ENCODE results near the gene MED17. TPM values are rescaled to one million over a fixed set of nuclear protein-coding genes. Genes with fewer than 3 reads are reported as not detected.

The MED17 gene
- polyA plus RNA-seq, 1 donor, result 25.3 TPM

DNA sequence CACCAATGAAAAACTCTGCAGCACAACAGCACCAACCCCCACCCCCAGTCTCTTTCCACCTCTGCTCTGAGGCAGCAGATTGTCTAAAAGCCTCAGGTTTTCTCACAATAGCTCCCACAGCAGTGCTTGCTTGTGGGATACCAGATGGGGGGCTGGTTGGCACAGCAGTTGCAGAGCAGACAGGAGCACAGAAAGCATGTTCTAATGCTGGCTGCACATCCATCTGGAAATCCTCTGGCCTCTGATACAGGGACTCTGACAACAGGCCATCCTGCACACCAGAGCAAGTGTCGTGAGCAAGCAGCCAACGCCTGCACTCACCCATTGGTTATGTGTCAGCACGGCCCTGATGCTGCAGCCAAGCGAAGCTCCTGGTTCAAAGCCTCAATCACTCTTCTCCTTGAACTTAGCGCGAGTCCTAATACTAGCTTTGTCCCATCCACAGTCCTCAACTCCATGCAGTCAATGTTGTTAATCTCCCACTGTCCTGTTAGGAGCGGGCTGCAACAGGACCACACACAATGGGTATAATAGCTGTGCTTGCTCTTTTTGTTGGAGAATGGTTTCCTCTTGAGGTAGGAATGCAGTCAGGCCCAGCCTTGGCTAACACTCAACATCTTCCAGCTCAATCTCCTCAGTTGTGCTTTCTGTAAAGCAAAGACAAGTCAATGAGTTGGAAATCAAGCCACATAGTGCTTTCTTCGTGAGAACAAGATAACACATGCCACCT, 36.0 kb downstream of the MED17 start:
- DNase-seq, result no peak

DNA sequence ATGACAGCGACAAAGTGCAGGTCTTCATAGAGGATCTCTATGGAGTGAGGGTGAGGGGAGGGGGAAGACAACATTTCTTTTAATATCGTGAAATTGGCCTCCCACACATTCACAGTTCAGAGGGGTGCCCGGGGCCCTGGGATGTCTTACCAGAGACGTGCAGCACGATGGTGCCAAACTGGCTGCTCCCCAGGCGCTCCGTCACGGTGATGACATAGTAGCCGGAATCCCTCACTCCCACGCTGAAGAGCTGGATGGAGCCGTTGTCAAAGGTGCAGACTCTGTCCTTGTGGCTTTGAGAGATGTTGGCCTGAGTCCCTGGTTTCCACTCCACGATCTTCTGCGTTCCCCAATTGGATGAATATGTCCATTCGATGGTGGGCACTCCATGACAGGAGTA, 36.8 kb downstream of the MED17 start:
- DNase-seq, result no peak

DNA sequence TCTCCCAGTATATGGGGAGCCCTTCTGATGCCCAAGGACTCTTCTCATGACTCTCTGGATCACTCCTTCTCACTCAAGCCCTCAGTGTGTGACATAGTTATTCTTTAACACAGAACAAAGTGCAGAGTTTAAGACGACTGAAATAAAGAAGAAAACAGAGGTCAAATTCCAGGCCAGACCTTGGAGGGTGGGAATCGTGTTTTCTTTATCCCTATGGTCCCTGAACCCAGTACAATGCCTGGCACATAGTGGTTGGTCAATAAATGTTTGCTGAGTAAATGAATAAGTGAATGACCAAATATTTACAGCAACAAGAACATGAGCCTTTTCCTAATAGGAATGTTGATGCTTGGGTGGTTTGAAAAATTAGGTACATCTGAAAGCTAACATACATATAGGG, 37.5 kb downstream of the MED17 start:
- no peak for DNase-seq

DNA sequence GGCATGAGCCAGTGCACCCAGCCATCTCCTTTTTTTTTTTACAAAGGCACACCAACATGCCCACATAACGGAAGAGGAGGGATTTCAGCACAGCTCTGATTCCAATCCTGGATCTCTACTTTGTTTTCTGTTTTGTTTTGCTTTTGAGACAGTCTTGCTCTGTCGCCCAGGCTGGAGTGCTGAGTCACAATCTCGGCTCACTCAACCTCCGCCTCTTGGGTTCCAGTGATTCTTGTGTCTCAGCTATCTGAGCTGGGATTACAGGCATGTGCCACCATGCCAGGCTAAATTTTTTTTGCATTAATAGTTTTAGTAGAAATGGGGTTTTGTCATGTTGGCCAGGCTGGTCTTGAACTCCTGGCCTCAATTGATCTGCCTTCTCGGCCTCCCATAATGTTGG, 38.3 kb downstream of the MED17 start:
- DNase-seq, result no peak

DNA sequence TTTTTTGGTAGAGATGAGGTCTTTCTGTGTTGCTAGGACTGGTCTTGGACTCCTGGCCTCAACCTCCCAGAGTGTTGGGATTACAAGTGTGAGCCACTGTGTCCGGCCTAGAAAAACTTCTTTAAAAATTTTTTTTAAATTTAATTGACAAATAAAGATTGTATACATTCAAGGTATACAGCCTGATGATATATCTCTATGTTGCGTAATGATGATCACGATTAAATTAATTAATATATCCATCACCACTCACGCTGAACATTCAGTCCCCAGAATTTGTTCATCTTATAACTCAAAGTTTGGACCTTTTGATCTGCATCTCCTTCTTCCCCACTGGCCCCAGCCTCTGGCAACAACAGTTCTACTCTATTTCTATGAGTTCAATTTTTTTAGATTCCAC, 39.1 kb downstream of the MED17 start:
- DNase-seq, result no peak

DNA sequence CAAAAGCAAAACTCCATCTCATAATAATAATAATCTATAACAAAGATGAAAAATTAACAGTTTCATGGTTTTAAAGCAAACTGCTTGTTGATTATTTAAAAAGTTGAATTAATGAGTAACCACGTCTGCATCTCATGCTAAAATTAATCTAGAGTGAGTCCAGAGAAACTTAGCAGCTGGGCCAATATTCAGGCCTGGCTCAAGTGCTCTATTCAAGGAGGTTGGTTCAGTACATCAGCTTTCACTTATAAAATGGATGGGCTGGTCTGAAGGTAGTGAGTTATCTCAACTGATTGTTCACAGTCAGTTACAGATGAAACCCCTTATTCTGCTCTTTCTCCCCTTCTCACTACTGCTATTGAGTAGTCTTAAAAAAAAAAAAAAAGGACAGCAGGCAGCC, 43.3 kb downstream of the MED17 start:
- DNase-seq, result no peak

DNA sequence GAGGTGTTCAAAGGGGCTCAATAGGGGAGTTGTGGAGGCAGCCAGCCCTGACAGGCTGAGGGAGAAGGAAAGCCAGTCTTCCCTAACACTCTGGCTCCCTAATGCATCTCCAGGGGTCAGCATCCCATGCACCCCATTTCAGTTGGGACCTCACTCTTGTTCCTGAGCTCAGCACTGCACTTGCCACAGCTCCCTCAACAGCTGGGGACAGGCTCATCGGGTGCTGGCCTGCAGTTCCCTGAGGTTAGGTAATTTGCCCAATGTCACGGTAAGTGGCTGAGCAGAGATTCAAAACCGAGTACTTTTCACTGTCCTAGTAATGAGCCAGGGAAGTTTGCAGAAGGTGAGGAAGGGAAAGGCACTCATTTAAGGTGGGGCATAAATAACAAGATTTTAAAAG, 45.5 kb downstream of the MED17 start:
- DNase-seq, result no peak

DNA sequence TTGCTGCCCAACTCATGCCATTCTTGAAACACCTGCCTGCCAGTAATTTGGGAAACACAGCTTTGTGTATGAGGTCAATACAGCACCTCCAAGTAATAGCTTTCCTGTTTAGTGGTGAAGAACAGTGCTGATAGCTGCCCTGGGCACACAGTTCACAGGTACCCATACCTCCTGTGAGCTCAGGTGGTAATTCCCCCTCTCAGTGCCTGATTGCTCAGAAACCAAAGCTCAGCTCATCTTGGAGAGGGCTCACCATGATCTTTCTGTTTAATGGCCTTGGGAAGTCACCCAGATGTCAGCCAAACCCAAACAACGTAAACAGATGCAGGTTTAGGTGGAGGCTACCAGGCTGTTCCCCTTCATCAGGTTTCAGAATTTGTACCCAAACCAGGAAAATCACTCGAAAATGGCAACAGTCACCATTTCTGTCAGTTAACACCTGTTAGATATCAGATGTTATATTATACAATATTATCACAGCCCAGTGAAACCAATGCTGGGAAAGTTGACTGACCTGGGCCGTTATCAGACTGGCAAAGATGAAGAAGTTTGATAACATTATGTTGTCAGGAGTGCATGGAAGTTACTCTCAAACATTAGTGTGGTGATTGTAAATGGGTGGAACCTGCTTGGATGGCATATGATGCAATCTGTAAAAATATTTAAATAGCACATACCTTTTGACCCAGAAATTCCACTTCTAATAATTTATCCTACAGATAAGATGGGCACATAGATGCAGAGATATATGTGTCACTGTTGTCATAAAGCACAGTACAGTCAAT, 47.5 kb downstream of the MED17 start:
- no peak for DNase-seq

DNA sequence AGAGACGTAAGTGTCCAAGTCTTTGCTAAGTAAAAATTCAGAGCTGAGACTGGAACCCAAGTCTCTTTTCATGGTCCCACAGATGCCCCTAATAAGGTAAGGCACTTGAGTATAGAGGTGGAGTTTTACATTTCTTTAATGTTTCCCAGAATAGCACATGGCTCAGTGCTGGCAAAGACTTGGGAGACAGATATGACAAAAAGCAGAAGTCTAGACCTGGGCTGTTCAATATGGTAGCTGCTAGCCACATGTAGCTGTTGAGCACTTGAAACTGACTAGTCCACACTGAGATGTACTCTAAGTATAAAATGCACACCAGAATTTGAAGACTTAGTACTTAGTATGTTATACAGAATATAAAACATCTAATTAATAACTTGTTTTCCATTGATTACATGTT, 48.7 kb downstream of the MED17 start:
- no peak for DNase-seq

DNA sequence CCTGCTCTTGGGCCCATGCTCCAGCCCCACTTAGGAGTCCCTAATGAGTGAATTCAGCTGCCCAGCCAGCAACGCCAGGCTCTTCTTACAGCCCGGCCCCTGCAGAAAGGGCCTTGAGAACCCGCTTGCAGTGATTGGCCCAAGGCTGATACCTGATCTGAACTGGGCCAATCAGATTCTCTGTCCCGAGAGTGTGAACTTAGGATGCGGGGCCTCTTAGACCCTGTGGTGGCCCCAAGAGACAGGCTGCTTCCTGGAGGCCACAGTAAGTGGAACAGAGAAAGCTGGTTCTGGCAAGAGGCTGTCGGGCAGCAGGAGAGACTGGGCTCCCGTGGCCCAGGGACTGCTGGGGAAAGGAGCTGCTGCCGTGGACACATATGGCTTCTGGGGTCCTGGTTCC, 54.9 kb downstream of the MED17 start:
- no peak for DNase-seq

DNA sequence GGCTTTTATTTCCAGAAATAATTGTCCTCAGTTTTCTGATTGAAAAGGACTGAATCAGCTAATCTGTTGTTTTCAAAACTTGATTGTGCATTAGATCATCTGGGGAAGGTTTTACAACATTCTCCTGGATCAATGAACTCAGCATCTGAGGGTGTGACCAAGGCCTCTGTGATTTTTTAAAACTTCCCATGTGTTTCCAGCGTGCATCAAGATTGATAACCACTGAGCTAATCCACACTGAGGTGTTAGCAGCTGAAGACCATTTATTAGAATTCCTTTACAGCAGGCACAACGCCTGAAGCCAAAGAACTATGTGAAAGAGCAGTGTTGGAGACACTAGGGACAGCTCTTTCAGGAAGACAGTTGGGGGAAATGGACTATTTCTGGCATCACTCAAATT, 56.1 kb downstream of the MED17 start:
- no peak for DNase-seq

DNA sequence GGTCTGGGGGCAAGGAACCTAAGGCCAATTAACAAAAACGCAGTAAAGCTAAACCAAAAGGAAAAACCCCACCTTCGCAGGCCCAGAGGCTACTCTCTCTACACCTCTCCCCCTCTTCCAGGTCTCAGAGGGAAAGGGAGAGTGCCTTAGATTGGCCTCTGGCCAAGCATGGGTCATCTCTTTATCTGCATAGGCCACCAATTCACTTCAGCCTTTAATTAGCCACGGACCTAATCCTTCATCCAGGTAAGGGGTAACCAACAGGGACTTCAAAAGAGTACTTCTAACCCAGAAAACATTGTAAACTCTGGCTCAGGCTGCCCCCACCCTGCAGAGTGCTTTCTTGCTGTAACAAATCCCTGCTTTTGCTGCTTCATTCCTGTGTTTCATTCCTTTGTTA, 56.9 kb downstream of the MED17 start:
- no peak for DNase-seq

DNA sequence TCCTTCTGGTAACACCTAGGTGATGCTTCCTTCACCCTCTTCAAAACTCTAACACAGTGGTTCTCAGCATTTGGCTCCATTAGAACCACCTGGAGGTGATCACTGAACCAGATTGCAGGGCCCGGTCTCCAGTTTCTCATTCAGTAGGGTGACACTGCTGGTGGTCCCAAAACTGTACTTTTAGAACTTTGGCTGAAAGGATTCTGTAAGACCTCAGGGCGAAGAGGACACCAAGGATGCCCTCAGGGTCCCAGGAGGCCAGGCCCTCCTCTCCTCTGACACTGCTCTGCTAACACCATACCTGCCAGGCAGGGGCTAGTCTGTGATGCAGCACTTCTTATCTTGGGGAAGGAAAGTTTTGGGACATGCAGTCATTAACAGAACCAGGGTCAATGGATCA, 57.4 kb downstream of the MED17 start:
- no peak for DNase-seq

DNA sequence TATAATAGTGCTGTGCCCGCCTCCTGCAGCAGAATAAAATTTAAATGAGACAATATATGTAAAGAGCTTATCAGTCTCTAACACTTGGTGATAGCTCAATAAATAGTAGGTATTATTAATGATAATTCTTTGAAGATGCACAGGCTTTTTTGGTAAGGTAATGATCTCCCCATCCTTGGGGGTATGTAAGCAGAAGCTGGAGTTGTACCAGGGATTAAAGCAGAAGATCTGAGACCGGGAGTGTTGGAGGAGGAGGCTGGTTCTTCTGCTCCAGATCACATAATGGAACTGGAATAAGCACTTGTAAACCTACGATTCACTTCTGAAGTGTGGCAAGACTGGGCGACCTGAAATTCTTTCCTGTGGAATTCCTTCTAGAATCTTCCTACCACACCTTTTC, 58.0 kb downstream of the MED17 start:
- no peak for DNase-seq

DNA sequence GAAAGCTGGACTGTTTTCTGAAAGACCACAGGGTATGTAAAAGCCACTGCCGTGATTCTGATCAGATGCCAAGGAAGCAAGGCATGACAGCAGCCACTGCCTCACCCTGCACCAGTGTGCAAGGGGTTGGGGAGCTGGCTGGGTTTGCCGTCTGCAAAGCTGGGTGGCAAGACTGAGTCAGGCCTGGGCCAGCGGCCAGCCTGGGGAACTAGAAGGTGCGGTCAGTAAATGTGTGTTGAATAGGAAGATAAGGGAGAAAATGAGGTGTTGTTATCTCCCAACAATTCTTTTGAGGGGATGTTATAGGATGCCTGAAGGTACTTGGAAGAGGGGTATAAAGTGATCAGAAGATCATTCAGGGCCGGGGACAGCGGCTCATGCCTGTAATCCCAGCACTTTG, 58.4 kb downstream of the MED17 start:
- DNase-seq, result no peak

DNA sequence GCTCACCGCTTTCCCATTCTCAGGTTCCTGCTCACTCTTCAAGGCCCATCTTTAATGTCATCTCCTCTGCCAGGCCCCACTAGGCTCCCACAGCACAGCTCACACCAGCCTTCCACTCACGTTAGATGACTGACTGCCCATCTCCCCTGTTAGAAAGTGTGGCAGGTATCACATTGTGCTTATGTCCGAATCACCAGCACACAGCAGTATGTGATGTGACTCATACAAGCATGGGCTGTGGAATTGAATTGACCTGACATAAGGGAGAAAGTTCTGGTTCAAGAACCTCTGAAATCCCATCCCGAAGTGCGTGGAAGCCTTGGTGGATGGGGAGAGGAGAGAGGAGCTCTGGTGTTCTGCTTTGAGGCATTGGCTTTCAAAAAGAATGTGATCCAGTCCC, 59.8 kb downstream of the MED17 start:
- DNase-seq, result no peak

DNA sequence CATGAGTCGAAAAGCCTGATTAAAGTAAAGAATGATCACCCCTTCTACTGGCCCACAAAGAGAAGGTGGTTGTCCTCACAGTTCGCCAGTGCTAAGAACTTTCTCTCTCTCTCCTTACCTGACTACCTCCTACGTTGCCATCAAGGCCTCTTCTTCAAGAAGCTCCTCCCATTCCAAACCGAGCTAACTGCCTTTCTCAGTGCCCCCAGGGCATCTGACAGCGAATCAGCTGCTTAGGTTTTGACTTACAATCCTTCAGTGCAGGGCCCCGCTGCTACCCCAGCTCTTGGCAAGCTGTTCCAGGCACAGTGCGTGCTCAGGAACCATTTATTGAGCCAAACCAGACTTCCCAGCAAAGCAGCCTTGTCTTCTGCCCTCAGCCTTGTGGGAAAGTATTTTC, 60.5 kb downstream of the MED17 start:
- no peak for DNase-seq

DNA sequence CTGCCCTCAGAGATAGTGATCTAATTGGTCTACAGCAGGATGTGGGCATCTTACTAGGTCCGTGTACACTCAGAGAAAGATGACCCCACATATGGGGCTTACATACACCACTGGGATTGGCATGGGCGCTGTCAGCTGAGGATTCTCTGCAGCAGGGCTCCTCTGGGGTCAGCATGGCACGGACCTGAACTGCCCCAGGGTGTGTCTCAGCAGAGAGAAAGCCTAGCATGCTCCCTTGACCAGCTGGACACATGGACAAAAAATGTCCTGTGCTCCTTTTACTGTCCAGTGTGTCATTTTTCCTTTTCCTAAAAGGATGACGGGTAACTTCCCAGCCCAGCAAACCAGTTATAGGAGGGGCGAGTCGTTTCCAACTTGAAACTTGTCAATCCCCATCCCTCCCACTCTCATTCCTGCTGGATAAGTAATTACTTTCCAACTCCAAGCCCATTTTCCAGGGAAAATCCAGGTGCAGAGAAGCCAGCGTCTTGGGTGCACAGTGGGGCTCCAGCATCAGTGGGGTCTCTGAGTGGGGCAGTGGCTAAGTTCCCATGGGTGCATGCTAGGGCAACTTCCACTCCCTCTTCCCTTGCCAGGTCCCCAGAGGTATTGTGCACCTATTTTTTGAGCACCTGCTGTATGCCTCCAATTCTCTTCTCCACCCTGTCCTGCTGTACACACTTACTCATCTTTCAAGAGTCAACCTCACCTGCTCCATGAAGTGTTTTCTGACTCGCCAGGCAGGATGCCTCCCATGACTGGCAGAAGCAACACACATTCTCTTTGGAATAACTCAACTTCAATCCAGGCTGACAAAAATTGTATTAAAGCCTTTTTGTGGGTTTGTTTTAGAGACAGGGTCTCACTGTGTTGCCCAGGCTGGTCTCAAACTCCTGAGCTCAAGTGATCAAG, 61.4 kb downstream of the MED17 start:
- DNase-seq, result no peak

DNA sequence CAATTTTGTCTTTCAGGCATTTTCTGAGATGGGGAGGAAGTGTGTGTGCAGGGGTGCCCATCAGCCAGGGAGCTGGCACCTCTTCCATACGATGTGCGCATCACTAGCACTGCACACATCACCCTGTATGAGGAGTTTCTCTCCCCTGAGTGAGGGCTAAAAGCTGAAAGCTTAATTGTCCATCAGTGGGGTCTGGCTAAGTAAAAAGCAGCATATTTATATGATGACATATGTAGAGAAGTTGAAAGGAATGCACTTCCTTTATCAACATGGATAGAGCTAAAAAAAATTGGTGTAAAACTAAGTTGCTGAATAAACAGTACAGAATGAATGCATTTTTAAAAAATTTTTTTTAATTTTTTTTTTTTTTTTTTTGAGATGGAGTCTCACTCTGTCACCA, 62.3 kb downstream of the MED17 start:
- DNase-seq, result no peak

DNA sequence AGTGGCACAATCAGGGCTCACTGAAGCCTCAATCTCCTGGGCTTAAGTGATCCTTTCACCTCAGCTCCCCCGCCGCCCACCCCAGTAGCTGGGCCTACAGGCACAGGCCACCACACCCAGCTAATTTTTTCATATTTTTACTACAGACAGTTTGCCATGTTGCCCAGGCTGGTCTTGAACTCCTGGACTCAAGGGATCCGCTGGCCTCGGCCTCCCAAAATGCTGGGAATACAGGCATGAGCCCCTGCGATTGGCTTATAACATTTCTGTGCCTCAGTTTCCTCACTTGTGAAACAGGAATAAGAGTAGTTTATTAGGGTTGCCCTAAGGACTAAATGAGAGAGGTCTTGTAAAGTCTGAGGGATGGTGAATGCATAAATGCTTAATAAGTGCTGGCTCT, 65.1 kb downstream of the MED17 start:
- no peak for DNase-seq

DNA sequence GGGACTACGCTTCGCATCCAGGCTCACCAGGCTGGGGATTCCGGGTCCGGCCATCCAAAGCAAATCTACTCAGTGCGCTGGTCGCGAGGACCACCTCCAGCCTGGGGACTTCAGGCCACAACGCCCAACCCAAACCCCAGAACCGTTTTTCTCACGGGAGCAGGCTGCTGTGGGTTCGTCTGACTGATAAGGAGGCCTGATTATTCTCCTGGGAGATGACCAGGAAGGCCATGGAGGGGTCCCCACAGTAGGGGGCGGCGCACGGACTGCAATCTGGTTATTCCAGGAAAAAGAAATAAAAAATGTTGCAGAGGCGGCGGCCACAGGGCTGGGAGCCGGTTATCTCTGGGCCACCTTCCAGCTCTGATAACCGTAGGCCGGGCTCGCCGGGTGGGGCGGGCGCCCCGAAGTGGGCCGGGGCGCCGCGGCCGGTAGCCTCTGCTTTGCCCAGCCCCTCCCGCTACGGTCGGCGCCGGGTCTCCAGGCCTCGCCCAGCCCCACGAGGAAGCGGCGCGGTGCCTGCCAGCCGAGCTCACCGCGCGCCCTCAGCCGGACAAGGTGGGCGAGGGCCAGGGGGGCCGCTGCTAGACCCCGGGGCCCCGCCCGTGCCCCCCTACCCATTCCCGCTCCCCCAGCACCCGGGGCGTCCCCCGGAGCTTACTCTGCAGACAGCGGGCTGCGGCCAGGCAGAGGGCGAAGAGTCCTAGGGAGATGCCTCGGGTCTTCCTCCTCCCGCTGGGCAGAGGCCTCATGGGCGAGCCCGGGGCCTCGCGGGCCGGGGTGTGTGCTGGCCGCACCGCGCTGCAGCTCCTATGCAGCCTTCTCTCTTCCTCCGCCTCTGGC, 65.9 kb downstream of the MED17 start:
- DNase-seq, result no peak

DNA sequence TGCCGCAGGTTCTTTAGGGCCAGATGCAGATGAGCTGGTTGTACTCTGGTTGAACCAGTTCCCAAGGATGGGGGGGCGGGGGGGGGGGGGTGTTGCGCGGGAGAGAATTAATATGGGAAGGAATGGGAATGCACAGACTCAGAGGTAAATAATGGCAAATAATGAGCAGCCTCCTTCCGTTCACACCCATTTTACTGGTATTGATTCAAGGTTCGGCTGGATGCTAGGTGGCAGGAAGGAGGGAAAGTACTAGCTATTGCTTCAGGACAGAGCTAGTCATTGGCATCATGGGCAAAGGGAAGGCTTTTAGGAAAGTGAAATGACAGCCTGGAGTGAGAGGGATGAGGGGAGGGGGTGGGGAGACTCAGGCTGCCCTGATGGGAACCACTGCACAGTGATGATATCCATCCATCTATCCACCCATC, 66.5 kb downstream of the MED17 start, which contains the start of gene VSTM5:
TSS of gene VSTM5 (minus strand) at position 25 of the 425 bp plus-strand sequence. CDS start 116 bp downstream, outside the sequence.
- no peak for DNase-seq

All from hindlimb muscle (tissue), 1 donor.